Stimulated activated memory B cell treated with anti-CD40 and anti-IgM and Interleukin-4, amounts not matched to agents 10 μg/mL and 1 μg/mL and 100 μg/mL, for 72 hours (primary cell): Measurements from ENCODE around the gene ITSN1.
"Not testable (repeated sequence)": the region's sequence is repeated elsewhere in the genome, so short reads cannot be mapped to it uniquely, and the experiment has no call there.

Experiments used
- ATAC-seq: fragments of 150-1000 bp; cut with Tn5 transposase; 2 replicates; pipeline ENCODE4 v1.10.0; 2021
- H3K27ac Mint-ChIP-seq: one replicate; pipeline ENCODE4 v1.8.0; 2022; ENCODE audit warnings: mild to moderate bottlenecking, mixed read lengths
- H3K27me3 Mint-ChIP-seq: one replicate; pipeline ENCODE4 v1.8.0; 2022; ENCODE audit warnings: mixed read lengths
- H3K36me3 Mint-ChIP-seq: one replicate; pipeline ENCODE4 v1.8.0; 2022; ENCODE audit warnings: mixed read lengths
- H3K4me1 Mint-ChIP-seq: one replicate; pipeline ENCODE4 v1.8.0; 2022; ENCODE audit warnings: mixed read lengths
- H3K4me3 Mint-ChIP-seq: one replicate; pipeline ENCODE4 v1.8.0; 2022; ENCODE audit warnings: mild to moderate bottlenecking, moderate library complexity, mixed read lengths
- H3K9me3 Mint-ChIP-seq: one replicate; pipeline ENCODE4 v1.8.0; 2022; ENCODE audit warnings: mixed read lengths

ITSN1 gene

GRCh38 chr21:33864150-33864549 lies 221.8 kb downstream of the ITSN1 start:
- ATAC-seq = no peak
- peaks cover 33% of the 10 kb centered on the region for H3K27me3 Mint-ChIP-seq
- H3K36me3 Mint-ChIP-seq = no peaks in the 10 kb centered on the region
- H3K9me3 Mint-ChIP-seq = no peaks in the 10 kb centered on the region
- H3K27ac Mint-ChIP-seq = no peak overlapping the region
- no peaks in the 10 kb centered on the region for H3K4me1 Mint-ChIP-seq
- no peak overlapping the region for H3K4me3 Mint-ChIP-seq

GRCh38 chr21:33865176-33865575 lies 222.9 kb downstream of the ITSN1 start:
- H3K36me3 Mint-ChIP-seq = no peaks in the 10 kb centered on the region
- ATAC-seq = no peak
- no peaks in the 10 kb centered on the region for H3K4me1 Mint-ChIP-seq
- no peaks in the 10 kb centered on the region for H3K9me3 Mint-ChIP-seq
- H3K4me3 Mint-ChIP-seq = no peak overlapping the region
- H3K27ac Mint-ChIP-seq = no peak overlapping the region
- H3K27me3 Mint-ChIP-seq = peaks cover 26% of the 10 kb centered on the region

GRCh38 chr21:33865996-33866575 lies 223.8 kb downstream of the ITSN1 start:
- no peaks in the 10 kb centered on the region for H3K36me3 Mint-ChIP-seq
- no peaks in the 10 kb centered on the region for H3K9me3 Mint-ChIP-seq
- no peaks in the 10 kb centered on the region for H3K4me1 Mint-ChIP-seq
- H3K4me3 Mint-ChIP-seq = no peak overlapping the region
- H3K27me3 Mint-ChIP-seq = peaks cover 26% of the 10 kb centered on the region
- ATAC-seq = no peak
- no peak overlapping the region for H3K27ac Mint-ChIP-seq

GRCh38 chr21:33866826-33867225 lies 224.5 kb downstream of the ITSN1 start:
- peaks cover 26% of the 10 kb centered on the region for H3K27me3 Mint-ChIP-seq
- no peak for ATAC-seq
- H3K4me1 Mint-ChIP-seq = no peaks in the 10 kb centered on the region
- no peak overlapping the region for H3K27ac Mint-ChIP-seq
- H3K36me3 Mint-ChIP-seq = no peaks in the 10 kb centered on the region
- no peak overlapping the region for H3K4me3 Mint-ChIP-seq
- H3K9me3 Mint-ChIP-seq = no peaks in the 10 kb centered on the region

GRCh38 chr21:33867868-33868267 lies 225.6 kb downstream of the ITSN1 start:
- not testable (repeated sequence) for H3K4me3 Mint-ChIP-seq, ATAC-seq, H3K27ac Mint-ChIP-seq, H3K4me1 Mint-ChIP-seq, H3K9me3 Mint-ChIP-seq, H3K36me3 Mint-ChIP-seq
- peaks cover 18% of the 10 kb centered on the region for H3K27me3 Mint-ChIP-seq

GRCh38 chr21:33869873-33870272 lies 227.6 kb downstream of the ITSN1 start:
- Mint-ChIP-seq H3K36me3 (no peaks in the 10 kb centered on the region), H3K4me1 (no peaks in the 10 kb centered on the region), H3K27ac (no peak overlapping the region), H3K9me3 (no peaks in the 10 kb centered on the region), H3K4me3 (no peak overlapping the region), H3K27me3 (peaks cover 12% of the 10 kb centered on the region)
- no peak for ATAC-seq

GRCh38 chr21:33870768-33871167 lies 228.5 kb downstream of the ITSN1 start:
- Mint-ChIP-seq H3K9me3 (no peaks in the 10 kb centered on the region), H3K27me3 (peaks cover 12% of the 10 kb centered on the region), H3K4me3 (no peak overlapping the region), H3K4me1 (no peaks in the 10 kb centered on the region), H3K27ac (no peak overlapping the region), H3K36me3 (no peaks in the 10 kb centered on the region)
- ATAC-seq = no peak

GRCh38 chr21:33871171-33871570 lies 228.9 kb downstream of the ITSN1 start:
- Mint-ChIP-seq H3K27me3 (peaks cover 13% of the 10 kb centered on the region), H3K9me3 (no peaks in the 10 kb centered on the region), H3K27ac (no peak overlapping the region), H3K36me3 (no peaks in the 10 kb centered on the region), H3K4me3 (no peak overlapping the region), H3K4me1 (no peaks in the 10 kb centered on the region)
- ATAC-seq = no peak

GRCh38 chr21:33872881-33873515 lies 230.7 kb downstream of the ITSN1 start:
- Mint-ChIP-seq H3K27me3 (peaks cover 26% of the 10 kb centered on the region), H3K27ac (no peak overlapping the region), H3K4me1 (no peaks in the 10 kb centered on the region), H3K36me3 (no peaks in the 10 kb centered on the region), H3K4me3 (no peak overlapping the region), H3K9me3 (no peaks in the 10 kb centered on the region)
- ATAC-seq = no peak

GRCh38 chr21:33874161-33874560 lies 231.9 kb downstream of the ITSN1 start:
- no peaks in the 10 kb centered on the region for H3K9me3 Mint-ChIP-seq
- no peaks in the 10 kb centered on the region for H3K4me1 Mint-ChIP-seq
- H3K27ac Mint-ChIP-seq = no peak overlapping the region
- ATAC-seq = no peak
- H3K4me3 Mint-ChIP-seq = no peak overlapping the region
- H3K36me3 Mint-ChIP-seq = no peaks in the 10 kb centered on the region
- H3K27me3 Mint-ChIP-seq = peaks cover 37% of the 10 kb centered on the region

- no peaks in the 10 kb centered on the region for H3K36me3 Mint-ChIP-seq
- H3K27ac Mint-ChIP-seq = no peak overlapping the region
- no peak for ATAC-seq
- H3K27me3 Mint-ChIP-seq = peaks cover 38% of the 10 kb centered on the region
- no peaks in the 10 kb centered on the region for H3K4me1 Mint-ChIP-seq
- no peak overlapping the region for H3K4me3 Mint-ChIP-seq
- H3K9me3 Mint-ChIP-seq = no peaks in the 10 kb centered on the region
These were observed 232.9 kb downstream of the ITSN1 start for GRCh38 chr21:33875026-33875695.

- Mint-ChIP-seq H3K27ac (no peak overlapping the region), H3K36me3 (no peaks in the 10 kb centered on the region), H3K4me3 (no peak overlapping the region), H3K4me1 (no peaks in the 10 kb centered on the region), H3K9me3 (no peaks in the 10 kb centered on the region), H3K27me3 (peaks cover 38% of the 10 kb centered on the region)
- no peak for ATAC-seq
These were observed 236.5 kb downstream of the ITSN1 start for GRCh38 chr21:33878824-33879223.

- no peaks in the 10 kb centered on the region for H3K9me3 Mint-ChIP-seq
- H3K4me1 Mint-ChIP-seq = no peaks in the 10 kb centered on the region
- no peak overlapping the region for H3K27ac Mint-ChIP-seq
These were observed 238.3 kb downstream of the ITSN1 start for GRCh38 chr21:33880626-33881025.

GRCh38 chr21:33881689-33882440 lies 239.6 kb downstream of the ITSN1 start:
- Mint-ChIP-seq H3K4me1 (no peaks in the 10 kb centered on the region), H3K27ac (no peak overlapping the region), H3K4me3 (no peak overlapping the region), H3K27me3 (peaks cover 31% of the 10 kb centered on the region), H3K36me3 (no peaks in the 10 kb centered on the region), H3K9me3 (no peaks in the 10 kb centered on the region)
- no peak for ATAC-seq

More at GRCh38 chr21:33880626-33881025, 238.3 kb downstream of the ITSN1 start:
- ATAC-seq = no peak
- Mint-ChIP-seq H3K27me3 (peaks cover 41% of the 10 kb centered on the region), H3K4me3 (no peak overlapping the region), H3K36me3 (no peaks in the 10 kb centered on the region)

GRCh38 chr21:33883118-33883517 lies 240.8 kb downstream of the ITSN1 start:
- H3K27ac Mint-ChIP-seq = no peak overlapping the region
- no peak overlapping the region for H3K4me3 Mint-ChIP-seq
- ATAC-seq = no peak
- peaks cover 21% of the 10 kb centered on the region for H3K27me3 Mint-ChIP-seq
- no peaks in the 10 kb centered on the region for H3K9me3 Mint-ChIP-seq
- H3K36me3 Mint-ChIP-seq = no peaks in the 10 kb centered on the region
- H3K4me1 Mint-ChIP-seq = no peaks in the 10 kb centered on the region
